B cell (primary cell): ENCODE results near the gene STOX2. TPM values are rescaled to one million over a fixed set of nuclear protein-coding genes. Genes with fewer than 3 reads are reported as not detected.

Experiments
- ATAC-seq: fragments of 200-7000 bp; cut with Tn5 transposase; one replicate; pipeline ENCODE4 v1.10.0; 2021; ENCODE audit warnings: low read depth, mild to moderate bottlenecking, moderate number of reproducible peaks, moderate library complexity
- CTCF ChIA-PET: fragments of 350-600 bp; sonication (Branson Sonifier 250); formaldehyde crosslinking; loops from one replicate; lab custom pipeline; 2021; ENCODE audit warnings: antibody characterized with exemption, inconsistent platforms; lab: Charles Lee
- POLR2A ChIA-PET: fragments of 350-600 bp; sonication (Branson Sonifier 250); formaldehyde crosslinking; loops from one replicate; lab custom pipeline; 2021; ENCODE audit warnings: antibody characterized with exemption; lab: Charles Lee
- DNase-seq: peaks from one replicate; pipeline ENCODE4 v3.0.0; 2013
- H2AFZ ChIP-seq: 2 replicates; pipeline ENCODE4 v1.6.1; 2012; ENCODE audit warnings: mild to moderate bottlenecking, low read depth, low read length; ENCODE audit not compliant: insufficient read depth, poor library complexity, severe bottlenecking
- H3K27ac ChIP-seq, 2 donors: 1 replicate in 1 of 2; 2 replicates in 1 of 2; pipeline ENCODE4 v1.5.1; 2012 to 2013; ENCODE audit warnings: low read length in 2 of 2, mild to moderate bottlenecking in 2 of 2, moderate library complexity in 1 of 2
- H3K27me3 ChIP-seq, 4 experiments: fragments of 200-600 bp in 1 of 4; sonication (generic) in 1 of 4; replicated peaks in 1 of 4; 1 replicate in 2 of 4; 2 replicates in 2 of 4; pipeline versions ENCODE4 v1.6.1 to v1.7.0; 2013 to 2016; ENCODE audit warnings: low read length in 3 of 4, mild to moderate bottlenecking in 2 of 4, mixed read lengths in 1 of 4, moderate library complexity in 1 of 4; ENCODE audit not compliant: insufficient read depth in 4 of 4, control insufficient read depth in 3 of 4; ENCODE audit errors: control extremely low read depth in 1 of 4
- H3K36me3 ChIP-seq, 2 experiments: replicated peaks in 1 of 2; 1 replicate in 1 of 2; 2 replicates in 1 of 2; pipeline versions ENCODE4 v1.6.1 to v1.7.1; 2013; ENCODE audit warnings: low read length in 1 of 2; ENCODE audit not compliant: insufficient read depth in 2 of 2, control insufficient read depth in 1 of 2; ENCODE audit errors: control extremely low read depth in 1 of 2, extremely low read depth in 1 of 2
- H3K4me1 ChIP-seq, 2 donors: fragments of 200-600 bp in 1 of 2; sonication (generic) in 1 of 2; 1 replicate in 1 of 2; 2 replicates in 1 of 2; pipeline versions ENCODE4 v1.5.1 to v1.6.1; 2013 to 2017; ENCODE audit warnings: low read length in 2 of 2; ENCODE audit not compliant: control insufficient read depth in 2 of 2, insufficient read depth in 2 of 2
- H3K4me2 ChIP-seq: replicated peaks from 2 replicates; pipeline ENCODE3; 2012; ENCODE audit warnings: mild to moderate bottlenecking, low read depth, low read length; ENCODE audit not compliant: poor library complexity, severe bottlenecking
- H3K4me3 ChIP-seq, 5 experiments: fragments of 200-600 bp in 1 of 5; sonication (generic) in 1 of 5; 1 replicate in 3 of 5; 2 replicates in 2 of 5; pipeline versions ENCODE4 v1.5.1 to v1.7.0; 2011 to 2016; ENCODE audit warnings: low read length in 4 of 5, mild to moderate bottlenecking in 4 of 5, low read depth in 2 of 5, control low read depth in 1 of 5, moderate library complexity in 1 of 5; ENCODE audit not compliant: insufficient read depth in 1 of 5; ENCODE audit errors: control extremely low read depth in 1 of 5, extremely low read depth in 1 of 5
- H3K79me2 ChIP-seq: fragments of 200-600 bp; sonication (generic); one replicate; pipeline ENCODE4 v1.6.0; 2016; ENCODE audit warnings: low read length; ENCODE audit not compliant: control insufficient read depth, insufficient read depth
- H3K9ac ChIP-seq: fragments of 200-600 bp; sonication (generic); 2 replicates; pipeline ENCODE4 v1.6.1; 2017; ENCODE audit warnings: mild to moderate bottlenecking, low read length, moderate library complexity
- H3K9me3 ChIP-seq, 3 donors: one replicate each; pipeline versions ENCODE4 v1.6.1 to v1.7.1; 2013; ENCODE audit warnings: low read length in 2 of 3; ENCODE audit not compliant: control insufficient read depth in 2 of 3, insufficient read depth in 1 of 3; ENCODE audit errors: control extremely low read depth in 1 of 3
- H4K20me1 ChIP-seq: 2 replicates; pipeline ENCODE4 v1.6.0; 2012; ENCODE audit warnings: mild to moderate bottlenecking, low read length; ENCODE audit not compliant: insufficient read depth, control insufficient read depth, poor library complexity, severe bottlenecking
- H3K27ac Mint-ChIP-seq: one replicate; pipeline ENCODE4 v1.8.0; 2021; ENCODE audit warnings: mixed read lengths
- H3K27me3 Mint-ChIP-seq: one replicate; pipeline ENCODE4 v1.8.0; 2021; ENCODE audit warnings: mixed read lengths
- H3K4me1 Mint-ChIP-seq: one replicate; pipeline ENCODE4 v1.8.0; 2021; ENCODE audit warnings: mixed read lengths
- H3K4me3 Mint-ChIP-seq: one replicate; pipeline ENCODE4 v1.8.0; 2021; ENCODE audit warnings: mixed read lengths
- H3K9me3 Mint-ChIP-seq: one replicate; pipeline ENCODE4 v1.8.0; 2022; ENCODE audit warnings: mixed read lengths; ENCODE audit not compliant: insufficient read depth
- EZH2 ChIP-seq: IDR thresholded peaks from 2 replicates; pipeline ENCODE4 v1.6.1; 2012; ENCODE audit warnings: borderline replicate concordance, low read depth, mild to moderate bottlenecking, moderate library complexity, low read length; ENCODE audit not compliant: insufficient read depth, poor library complexity, severe bottlenecking
- WGBS: methylation state at CpG from one replicate; pipeline ENCODE4 v1.1.5; 2013; ENCODE audit warnings: missing lambda C conversion rate; ENCODE audit not compliant: insufficient coverage; 5-methylcytosine and 5-hydroxymethylcytosine counted together
- intact Hi-C: fragments of 100-400 bp; cut with micrococcal nuclease; formaldehyde crosslinking; loops from one replicate; pipeline ENCODE4 v1.10.0; 2022
- polyA plus RNA-seq: library from polyadenylated mRNA; depleted of rRNA; stranded (reverse); fragments of >200 nt; gene quantifications from 2 replicates; pipeline ENCODE4 v1.2.3, GENCODE V29; 2012
- total RNA-seq, 2 donors: library from RNA; stranded (reverse); fragments of 120-200 nt in 1 of 2; gene quantifications; 1 replicate in 1 of 2; 2 replicates in 1 of 2; pipeline versions ENCODE4 v1.2.3 to v1.2.4, GENCODE V29; 2013 to 2022
- TF ChIP-seq, protein P1 (sequence below): fragments of 200-600 bp; IDR thresholded peaks from one replicate; pipeline ENCODE4 v1.8.0; 2022; ENCODE audit warnings: antibody characterized with exemption, mild to moderate bottlenecking

STOX2 gene
- total and polyA plus RNA-seq, 2 donors (not counting 1 experiment from before 2014, with no cell fraction given) = under 0.01 TPM; not detected in 1

DNA sequence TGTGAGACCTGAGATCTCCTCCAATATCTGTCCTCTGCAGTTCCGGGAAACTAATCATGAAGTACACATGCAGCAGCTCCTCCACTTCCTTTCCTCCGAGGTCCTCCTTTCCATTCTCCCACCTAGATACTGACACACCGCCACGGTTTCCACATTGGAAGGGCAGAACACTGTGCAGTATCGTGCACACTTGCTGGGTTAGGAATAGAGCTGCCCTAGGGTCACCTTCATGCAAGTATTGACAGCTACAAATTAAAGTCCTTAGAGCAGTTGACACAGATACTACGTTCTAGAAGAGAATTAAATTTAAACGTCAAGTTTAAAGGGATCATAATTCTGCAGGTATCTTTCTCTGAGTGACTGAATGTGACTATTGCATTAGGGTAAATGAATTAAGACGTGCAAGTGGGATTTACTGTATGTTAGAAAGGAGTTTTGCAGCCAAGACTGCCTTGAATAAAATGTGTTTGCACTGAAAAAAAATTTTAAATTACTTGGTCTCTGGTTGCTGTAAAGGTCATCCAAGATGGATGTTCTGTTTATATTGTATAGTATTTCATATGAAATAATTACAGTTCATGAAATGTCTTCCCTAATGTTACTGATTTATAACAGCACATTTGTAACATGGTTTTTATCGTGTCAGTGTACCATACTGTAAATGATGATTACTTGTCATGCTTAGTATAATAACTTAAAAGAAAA, 117.7 kb downstream of the STOX2 start:
- no peaks in the 10 kb centered on the region for H4K20me1 ChIP-seq
- no peaks in the 10 kb centered on the region for H3K9me3 ChIP-seq
- WGBS = 88% methylated on average over 7 of the region's 9 CpGs
- Mint-ChIP-seq H3K4me3 (no peak overlapping the region), H3K27ac (no peak overlapping the region), H3K9me3 (no peaks in the 10 kb centered on the region), H3K27me3 (peaks cover 4% of the 10 kb centered on the region), H3K4me1 (no peaks in the 10 kb centered on the region)
- ATAC-seq (no peak), DNase-seq (no peak)
- H3K27me3 ChIP-seq = no peaks in the 10 kb centered on the region
- no peaks in the 10 kb centered on the region for H3K4me1 ChIP-seq
- no peak overlapping the region for H3K9ac ChIP-seq
- no peak overlapping the region for H3K4me3 ChIP-seq
- no peaks in the 10 kb centered on the region for H3K79me2 ChIP-seq
- H2AFZ ChIP-seq = no peak overlapping the region
- TF ChIP-seq EZH2 = no peak
- TF ChIP-seq, protein P1, sequence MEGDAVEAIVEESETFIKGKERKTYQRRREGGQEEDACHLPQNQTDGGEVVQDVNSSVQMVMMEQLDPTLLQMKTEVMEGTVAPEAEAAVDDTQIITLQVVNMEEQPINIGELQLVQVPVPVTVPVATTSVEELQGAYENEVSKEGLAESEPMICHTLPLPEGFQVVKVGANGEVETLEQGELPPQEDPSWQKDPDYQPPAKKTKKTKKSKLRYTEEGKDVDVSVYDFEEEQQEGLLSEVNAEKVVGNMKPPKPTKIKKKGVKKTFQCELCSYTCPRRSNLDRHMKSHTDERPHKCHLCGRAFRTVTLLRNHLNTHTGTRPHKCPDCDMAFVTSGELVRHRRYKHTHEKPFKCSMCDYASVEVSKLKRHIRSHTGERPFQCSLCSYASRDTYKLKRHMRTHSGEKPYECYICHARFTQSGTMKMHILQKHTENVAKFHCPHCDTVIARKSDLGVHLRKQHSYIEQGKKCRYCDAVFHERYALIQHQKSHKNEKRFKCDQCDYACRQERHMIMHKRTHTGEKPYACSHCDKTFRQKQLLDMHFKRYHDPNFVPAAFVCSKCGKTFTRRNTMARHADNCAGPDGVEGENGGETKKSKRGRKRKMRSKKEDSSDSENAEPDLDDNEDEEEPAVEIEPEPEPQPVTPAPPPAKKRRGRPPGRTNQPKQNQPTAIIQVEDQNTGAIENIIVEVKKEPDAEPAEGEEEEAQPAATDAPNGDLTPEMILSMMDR = no peak
- intact Hi-C loops = no loop called here
- H3K4me2 ChIP-seq = no peak overlapping the region
- ChIA-PET CTCF (no interaction called here), POLR2A (no interaction called here)
- no peaks in the 10 kb centered on the region for H3K36me3 ChIP-seq
- H3K27ac ChIP-seq = no peak overlapping the region

DNA sequence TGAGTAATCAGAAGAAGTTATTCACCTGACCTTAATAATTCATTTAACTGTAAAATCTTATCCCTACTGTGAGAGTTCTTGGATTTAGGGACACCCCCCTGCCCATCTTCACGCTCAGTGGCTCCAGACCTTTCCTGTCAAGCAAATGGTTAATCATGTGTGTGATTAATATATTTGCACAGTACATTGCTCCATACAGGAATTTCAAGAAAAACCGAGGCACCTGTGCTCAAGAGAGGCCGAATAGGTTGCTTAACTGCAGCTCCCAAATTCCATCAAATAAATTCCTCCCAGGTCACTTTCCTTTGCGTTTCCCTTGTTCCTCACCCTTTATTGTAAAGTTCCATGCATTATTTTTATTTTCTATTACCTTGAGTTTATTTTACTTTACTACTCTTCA, 119.5 kb downstream of the STOX2 start:
- DNase-seq = no peak
- peaks cover 0 to 5% (median 0%) of the 10 kb centered on the region in 4 experiments for H3K27me3 ChIP-seq
- H3K36me3 ChIP-seq = no peaks in the 10 kb centered on the region
- H3K4me2 ChIP-seq = no peak overlapping the region
- Mint-ChIP-seq H3K27ac (no peak overlapping the region), H3K27me3 (peaks cover 11% of the 10 kb centered on the region), H3K4me1 (peaks cover 14% of the 10 kb centered on the region), H3K4me3 (no peak overlapping the region), H3K9me3 (no peaks in the 10 kb centered on the region)
- ChIA-PET CTCF (no interaction called here), POLR2A (no interaction called here)
- H3K79me2 ChIP-seq = no peaks in the 10 kb centered on the region
- H3K9ac ChIP-seq = no peak overlapping the region
- no peak overlapping the region for H3K27ac ChIP-seq
- H3K9me3 ChIP-seq = no peaks in the 10 kb centered on the region
- intact Hi-C loops = no loop called here
- TF ChIP-seq, protein P1 = no peak
- TF ChIP-seq EZH2 = no peak
- no peak overlapping the region for H3K4me3 ChIP-seq
- no peak for ATAC-seq
- no peaks in the 10 kb centered on the region for H4K20me1 ChIP-seq
- H2AFZ ChIP-seq = no peak overlapping the region
- 100% methylated on average over 1 of the region's 4 CpGs for WGBS
- peaks cover 13 to 15% of the 10 kb centered on the region in 2 donors for H3K4me1 ChIP-seq
